GM12878 (cell line): Measurements from ENCODE around the gene PMM2. TPM values are rescaled to one million over a fixed set of nuclear protein-coding genes. Genes with fewer than 3 reads are reported as not detected.

Source experiments
- ATAC-seq: fragments of 200-7000 bp; cut with Tn5 transposase; 3 replicates; pipeline ENCODE4 v1.9.1; 2020; ENCODE audit warnings: mild to moderate bottlenecking, moderate library complexity
- BruUV-seq: library from RNA; stranded (reverse); fragments of 400-500 nt; replicated peaks from 2 replicates; lab custom pipeline; 2021; lab: Mats Ljungman, UMichigan
- CTCF ChIA-PET: fragments of 300-600 bp; sonication (Branson Sonifier 250); formaldehyde crosslinking; extraction: SDS; loops from one replicate; lab custom pipeline; 2021; ENCODE audit warnings: inconsistent platforms; lab: Yijun Ruan, JAX
- POLR2A ChIA-PET: fragments of 350-600 bp; formaldehyde crosslinking; extraction: SDS; loops from one replicate; lab custom pipeline; 2021; ENCODE audit warnings: inconsistent platforms; lab: Charles Lee
- RAD21 ChIA-PET: fragments of 300-600 bp; sonication (Branson Sonifier 250); formaldehyde crosslinking; loops from one replicate; lab custom pipeline; 2023; ENCODE audit warnings: antibody characterized with exemption; ENCODE audit not compliant: unreplicated experiment; lab: Charles Lee
- SMC1A ChIA-PET: fragments of 300-600 bp; sonication (Branson Sonifier 250); formaldehyde crosslinking; loops from one replicate; lab custom pipeline; 2023; ENCODE audit not compliant: unreplicated experiment, uncharacterized antibody; lab: Charles Lee
- DNase-seq: peaks from one replicate; pipeline ENCODE4 v3.0.0-alpha.2; 2011; ENCODE audit warnings: low read depth, low spot score
- FAIRE-seq: peaks from 3 replicates; lab custom pipeline; 2011; peaks lifted over from hg19 to GRCh38; lab: Jason Lieb, UNC
- H2AFZ ChIP-seq: 2 replicates; pipeline ENCODE4 v1.6.0; 2011; ENCODE audit warnings: low read depth, low read length, control low read depth; ENCODE audit not compliant: control insufficient read depth
- H3K27ac ChIP-seq: 2 replicates; pipeline ENCODE4 v1.5.1; 2011; ENCODE audit warnings: control low read depth; ENCODE audit not compliant: control insufficient read depth, insufficient read depth
- H3K27me3 ChIP-seq, 2 experiments: replicated peaks in 1 of 2; 2 replicates each; pipeline versions ENCODE4 v1.6.0 to v1.6.1; 2011; ENCODE audit warnings: low read length in 1 of 2; ENCODE audit not compliant: control insufficient read depth in 2 of 2, insufficient read depth in 2 of 2
- H3K36me3 ChIP-seq, 2 experiments: 2 replicates each; pipeline ENCODE4 v1.5.1; 2011; ENCODE audit warnings: low read length in 1 of 2; ENCODE audit not compliant: control insufficient read depth in 2 of 2, insufficient read depth in 2 of 2
- H3K4me1 ChIP-seq: 2 replicates; pipeline ENCODE4 v1.6.1; 2011; ENCODE audit warnings: mild to moderate bottlenecking, low read length, moderate library complexity, mixed read lengths; ENCODE audit not compliant: control insufficient read depth, insufficient read depth
- H3K4me2 ChIP-seq: 2 replicates; pipeline ENCODE4 v1.6.0; 2011; ENCODE audit warnings: control low read depth; ENCODE audit not compliant: control insufficient read depth, insufficient read depth
- H3K4me3 ChIP-seq: fragments of 200-600 bp; sonication (generic); 2 replicates; pipeline ENCODE4 v1.5.1; 2016
- H3K79me2 ChIP-seq: 2 replicates; pipeline ENCODE4 v1.6.0; 2011; ENCODE audit warnings: low read length; ENCODE audit not compliant: control insufficient read depth, insufficient read depth
- H3K9ac ChIP-seq: 2 replicates; pipeline ENCODE4 v1.8.0; 2011; ENCODE audit warnings: low read length, control low read depth, mixed read lengths; ENCODE audit not compliant: control insufficient read depth, insufficient read depth
- H3K9me3 ChIP-seq: replicated peaks from 3 replicates; pipeline ENCODE4 v1.5.1; 2011; ENCODE audit warnings: mild to moderate bottlenecking, low read length; ENCODE audit not compliant: control insufficient read depth, insufficient read depth
- H4K20me1 ChIP-seq: 2 replicates; pipeline ENCODE4 v1.6.0; 2011; ENCODE audit not compliant: control insufficient read depth, insufficient read depth
- LARP7 ChIP-seq: fragments of 450-650 bp; IDR thresholded peaks from 2 replicates; pipeline ENCODE4 v1.6.1; 2017; ENCODE audit warnings: mild to moderate bottlenecking
- NFYA ChIP-seq: IDR thresholded peaks from 2 replicates; pipeline ENCODE4 v1.6.1; 2011; ENCODE audit warnings: low read depth, mild to moderate bottlenecking, low read length, improper control_type of control experiment, borderline replicate concordance
- RAD21 ChIP-seq: IDR thresholded peaks from 2 replicates; pipeline ENCODE4 v1.6.1; 2011; ENCODE audit warnings: mild to moderate bottlenecking, low read depth, low read length, moderate library complexity; ENCODE audit not compliant: insufficient read depth
- SPI1 ChIP-seq: IDR thresholded peaks from 2 replicates; pipeline ENCODE4 v1.6.1; 2011; ENCODE audit warnings: low read depth, mild to moderate bottlenecking, low read length, moderate library complexity, borderline replicate concordance; ENCODE audit not compliant: insufficient read depth
- ZBED1 ChIP-seq: IDR thresholded peaks from 2 replicates; pipeline ENCODE4 v1.6.1; 2016; ENCODE audit warnings: borderline replicate concordance
- WGBS: methylation state at CpG from one replicate; pipeline ENCODE4 v1.1.6; 2016; ENCODE audit warnings: low lambda C conversion rate; ENCODE audit not compliant: insufficient replicate concordance, insufficient coverage; ENCODE audit errors: missing lambda C conversion rate; 5-methylcytosine and 5-hydroxymethylcytosine counted together
- in situ Hi-C: fragments of 300-500 bp; cut with MboI; formaldehyde crosslinking; loops from 9 replicates; pipeline ENCODE4 v1.14.3; 2018; ENCODE audit warnings: mixed read lengths
- intact Hi-C: fragments of 100-400 bp; cut with micrococcal nuclease; formaldehyde crosslinking; loops from one replicate; pipeline ENCODE4 v1.14.2; 2022; ENCODE audit not compliant: unreplicated experiment
- polyA plus RNA-seq, 11 experiments: library from polyadenylated mRNA; depleted of rRNA in 4 of 11; unstranded in 6 of 11; stranded (reverse) in 5 of 11; fragments of >200 nt; fragmentation: Nextera tagmentation in 4 of 11; fragmentation: Illumina TruSeq in 1 of 11; extraction: Ambion mirVana in 4 of 11; extraction: Trizol in 1 of 11; gene quantifications; 1 replicate in 1 of 11; 2 replicates in 10 of 11; pipeline versions ENCODE4 v1.2.1 to v1.2.3, GENCODE V29; 2011 to 2016; ENCODE audit warnings: inconsistent platforms in 2 of 11, missing spikeins in 2 of 11, low read depth in 1 of 11
- total RNA-seq, 4 experiments: library from RNA; depleted of rRNA in 3 of 4; stranded (reverse); fragments of >200 nt in 3 of 4; fragmentation: Illumina TruSeq in 1 of 4; extraction: Trizol in 1 of 4; gene quantifications; 2 replicates each; pipeline versions ENCODE4 v1.2.1 to v1.2.3, GENCODE V29; 2013 to 2021
- TF ChIP-seq, protein P1 (sequence below): IDR thresholded peaks from 2 replicates; pipeline ENCODE4 v1.6.1; 2011; ENCODE audit warnings: low read depth, low read length, improper control_type of control experiment, borderline replicate concordance
- TF ChIP-seq, protein P2 (sequence below): IDR thresholded peaks from 2 replicates; pipeline ENCODE4 v1.6.1; 2012; ENCODE audit warnings: improper control_type of control experiment, low read depth, low read length; ENCODE audit not compliant: insufficient replicate concordance

Gene PMM2
- total and polyA plus RNA-seq, 10 of the 15 experiments (the other 5 are each of a cell fraction or from before 2014, with no cell fraction given): 22.6 to 69.4 (median 52.3) TPM

DNA sequence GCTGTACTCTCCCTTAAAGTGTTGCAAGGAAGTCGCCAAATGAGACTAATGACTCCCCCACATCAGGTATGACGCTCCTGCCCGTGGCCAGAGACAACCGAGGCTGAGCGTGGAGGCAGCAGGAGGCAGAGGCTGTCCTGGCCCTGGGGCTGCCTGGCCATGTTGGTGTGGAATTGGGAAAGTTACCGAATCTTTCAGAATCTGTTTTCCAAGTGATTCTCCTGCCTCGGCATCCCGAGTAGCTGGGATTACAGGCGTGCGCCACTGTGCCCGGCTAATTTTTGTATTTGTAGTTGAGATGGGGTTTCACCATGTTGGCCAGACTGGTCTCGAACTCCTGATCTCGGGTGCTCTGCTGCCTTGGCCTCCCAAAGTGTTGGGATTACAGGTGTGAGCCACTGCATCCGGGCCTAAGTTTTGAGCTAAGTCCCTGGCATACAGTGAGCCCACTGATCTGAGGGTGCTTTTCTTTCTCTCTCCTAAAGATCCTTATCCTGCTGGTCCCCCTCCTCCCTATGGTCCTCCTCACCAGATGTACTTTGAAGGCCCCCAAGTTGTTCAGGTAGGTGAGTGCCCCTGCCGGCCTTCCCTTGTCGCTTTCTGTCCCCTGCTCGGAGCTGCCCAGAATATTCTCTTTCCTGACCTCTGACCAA lies 85.2 kb downstream of the PMM2 start:
- SMC1A ChIA-PET: interaction anchor here (1.9 to 6.0 kb wide), 3 partner anchors 11 to 252 kb away, joined by 7 to 37 read pairs (median 29); no protein-coding TSS in a partner anchor
- no peak for DNase-seq
- H3K4me2 ChIP-seq: no peak overlapping the region
- H3K27me3 ChIP-seq: no peaks in the 10 kb centered on the region
- peaks cover under 1 to 8% of the 10 kb centered on the region in 2 experiments; a peak in 2 of 4 replicates for H3K36me3 ChIP-seq
- POLR2A ChIA-PET: no interaction called here
- H3K4me1 ChIP-seq: peaks cover 6% of the 10 kb centered on the region
- no peak overlapping the region for H3K4me3 ChIP-seq
- no peak for TF ChIP-seq NFYA
- TF ChIP-seq SPI1: no peak
- no peak for TF ChIP-seq ZBED1
- no peak for TF ChIP-seq LARP7
- TF ChIP-seq, protein P1, sequence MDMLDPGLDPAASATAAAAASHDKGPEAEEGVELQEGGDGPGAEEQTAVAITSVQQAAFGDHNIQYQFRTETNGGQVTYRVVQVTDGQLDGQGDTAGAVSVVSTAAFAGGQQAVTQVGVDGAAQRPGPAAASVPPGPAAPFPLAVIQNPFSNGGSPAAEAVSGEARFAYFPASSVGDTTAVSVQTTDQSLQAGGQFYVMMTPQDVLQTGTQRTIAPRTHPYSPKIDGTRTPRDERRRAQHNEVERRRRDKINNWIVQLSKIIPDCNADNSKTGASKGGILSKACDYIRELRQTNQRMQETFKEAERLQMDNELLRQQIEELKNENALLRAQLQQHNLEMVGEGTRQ: no peak
- no peak for TF ChIP-seq RAD21
- TF ChIP-seq, protein P2, sequence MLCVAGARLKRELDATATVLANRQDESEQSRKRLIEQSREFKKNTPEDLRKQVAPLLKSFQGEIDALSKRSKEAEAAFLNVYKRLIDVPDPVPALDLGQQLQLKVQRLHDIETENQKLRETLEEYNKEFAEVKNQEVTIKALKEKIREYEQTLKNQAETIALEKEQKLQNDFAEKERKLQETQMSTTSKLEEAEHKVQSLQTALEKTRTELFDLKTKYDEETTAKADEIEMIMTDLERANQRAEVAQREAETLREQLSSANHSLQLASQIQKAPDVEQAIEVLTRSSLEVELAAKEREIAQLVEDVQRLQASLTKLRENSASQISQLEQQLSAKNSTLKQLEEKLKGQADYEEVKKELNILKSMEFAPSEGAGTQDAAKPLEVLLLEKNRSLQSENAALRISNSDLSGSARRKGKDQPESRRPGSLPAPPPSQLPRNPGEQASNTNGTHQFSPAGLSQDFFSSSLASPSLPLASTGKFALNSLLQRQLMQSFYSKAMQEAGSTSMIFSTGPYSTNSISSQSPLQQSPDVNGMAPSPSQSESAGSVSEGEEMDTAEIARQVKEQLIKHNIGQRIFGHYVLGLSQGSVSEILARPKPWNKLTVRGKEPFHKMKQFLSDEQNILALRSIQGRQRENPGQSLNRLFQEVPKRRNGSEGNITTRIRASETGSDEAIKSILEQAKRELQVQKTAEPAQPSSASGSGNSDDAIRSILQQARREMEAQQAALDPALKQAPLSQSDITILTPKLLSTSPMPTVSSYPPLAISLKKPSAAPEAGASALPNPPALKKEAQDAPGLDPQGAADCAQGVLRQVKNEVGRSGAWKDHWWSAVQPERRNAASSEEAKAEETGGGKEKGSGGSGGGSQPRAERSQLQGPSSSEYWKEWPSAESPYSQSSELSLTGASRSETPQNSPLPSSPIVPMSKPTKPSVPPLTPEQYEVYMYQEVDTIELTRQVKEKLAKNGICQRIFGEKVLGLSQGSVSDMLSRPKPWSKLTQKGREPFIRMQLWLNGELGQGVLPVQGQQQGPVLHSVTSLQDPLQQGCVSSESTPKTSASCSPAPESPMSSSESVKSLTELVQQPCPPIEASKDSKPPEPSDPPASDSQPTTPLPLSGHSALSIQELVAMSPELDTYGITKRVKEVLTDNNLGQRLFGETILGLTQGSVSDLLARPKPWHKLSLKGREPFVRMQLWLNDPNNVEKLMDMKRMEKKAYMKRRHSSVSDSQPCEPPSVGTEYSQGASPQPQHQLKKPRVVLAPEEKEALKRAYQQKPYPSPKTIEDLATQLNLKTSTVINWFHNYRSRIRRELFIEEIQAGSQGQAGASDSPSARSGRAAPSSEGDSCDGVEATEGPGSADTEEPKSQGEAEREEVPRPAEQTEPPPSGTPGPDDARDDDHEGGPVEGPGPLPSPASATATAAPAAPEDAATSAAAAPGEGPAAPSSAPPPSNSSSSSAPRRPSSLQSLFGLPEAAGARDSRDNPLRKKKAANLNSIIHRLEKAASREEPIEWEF: no peak
- TF ChIP-seq, all 136 proteins: peak for 0
- ATAC-seq (no peak), FAIRE-seq (no peak)
- in situ Hi-C loops (loop anchor here (5.0 kb wide), 2 partner anchors 216 to 316 kb away; no protein-coding TSS in a partner anchor), intact Hi-C loops (no loop called here)
- Histone ChIP-seq H2AFZ (no peak overlapping the region), H3K9me3 (no peaks in the 10 kb centered on the region), H4K20me1 (no peaks in the 10 kb centered on the region), H3K9ac (no peak overlapping the region), H3K79me2 (no peaks in the 10 kb centered on the region), H3K27ac (no peak overlapping the region)
- ChIA-PET RAD21 (interaction anchor here (4.4 kb wide), 1 partner anchor 13 kb away, joined by 44 read pairs; the partner anchor contains the start of gene CARHSP1), CTCF (interaction anchor here (0.9 to 5.4 kb wide), 5 partner anchors 10 to 252 kb away, joined by 3 to 72 read pairs (median 8); no protein-coding TSS in a partner anchor)
- 82% methylated on average over 17 of the region's 17 CpGs for WGBS
- no TSS peak for BruUV-seq
